K562 (cell line): ENCODE measurements around the gene IL24. TPM values are rescaled to one million over a fixed set of nuclear protein-coding genes. Genes with fewer than 3 reads are reported as not detected.

ENCODE experiments used
- CHD1 ChIP-seq: fragments of 200-600 bp; sonication (generic); IDR thresholded peaks from one replicate; pipeline ENCODE4 v1.6.1; 2012; ENCODE audit warnings: mild to moderate bottlenecking, moderate library complexity, low read length, inconsistent platforms
- DIDO1 ChIP-seq: fragments of 450-650 bp; IDR thresholded peaks from 2 replicates; pipeline ENCODE4 v1.6.1; 2016; ENCODE audit warnings: low read depth, missing biosample characterization, missing genetic modification characterization
- DNMT1 ChIP-seq: fragments of 450-650 bp; IDR thresholded peaks from 2 replicates; pipeline ENCODE4 v1.6.1; 2016; ENCODE audit warnings: antibody characterized with exemption, mild to moderate bottlenecking
- FOXJ3 ChIP-seq: sonication (generic); formaldehyde crosslinking; IDR thresholded peaks from 2 replicates; pipeline ENCODE4 v1.4.0; 2020; ENCODE audit warnings: mild to moderate bottlenecking, missing genetic modification reagents
- GATAD2A ChIP-seq: fragments of 450-650 bp; IDR thresholded peaks from 2 replicates; pipeline ENCODE4 v1.6.1; 2017
- HNRNPUL1 ChIP-seq: fragments of 200-400 bp; formaldehyde crosslinking; IDR thresholded peaks from 2 replicates; pipeline ENCODE4 v1.6.1; 2017; ENCODE audit warnings: low read length
- ILF3 ChIP-seq: fragments of 450-650 bp; IDR thresholded peaks from 2 replicates; pipeline ENCODE4 v1.6.1; 2018; ENCODE audit warnings: antibody characterized with exemption, mild to moderate bottlenecking, moderate library complexity, borderline replicate concordance
- MAX ChIP-seq: sonication (generic); formaldehyde crosslinking; IDR thresholded peaks from 2 replicates; pipeline ENCODE4 v1.9.0; 2022; ENCODE audit warnings: mild to moderate bottlenecking, missing genetic modification reagents
- MECOM ChIP-seq: fragments of 250-450 bp; sonication (Bioruptor Pico); IDR thresholded peaks from 2 replicates; pipeline ENCODE4 v1.8.0; 2022; ENCODE audit warnings: inconsistent platforms
- PHB2 ChIP-seq: fragments of 450-650 bp; IDR thresholded peaks from 2 replicates; pipeline ENCODE4 v1.6.1; 2017; ENCODE audit warnings: low read depth
- PRPF4 ChIP-seq: fragments of 200-400 bp; formaldehyde crosslinking; IDR thresholded peaks from one replicate; pipeline ENCODE4 v1.6.1; 2017; ENCODE audit warnings: low read length, low read depth, mild to moderate bottlenecking; ENCODE audit not compliant: insufficient read depth, poor library complexity, severe bottlenecking
- RBBP5 ChIP-seq: fragments of 200-600 bp; sonication (generic); IDR thresholded peaks from 2 replicates; pipeline ENCODE4 v1.6.1; 2012; ENCODE audit warnings: borderline replicate concordance, mild to moderate bottlenecking, low read length, control low read depth, inconsistent platforms; ENCODE audit not compliant: insufficient read depth, poor library complexity, severe bottlenecking
- RBM25 ChIP-seq: fragments of 200-400 bp; formaldehyde crosslinking; IDR thresholded peaks from 2 replicates; pipeline ENCODE4 v1.6.1; 2018; ENCODE audit warnings: low read length, low read depth, moderate library complexity; ENCODE audit not compliant: severe bottlenecking
- SLC30A9 ChIP-seq: fragments of 250-450 bp; sonication (Bioruptor Pico); IDR thresholded peaks from 2 replicates; pipeline ENCODE4 v1.8.0; 2022; ENCODE audit warnings: mild to moderate bottlenecking, moderate library complexity
- ZBTB8A ChIP-seq: fragments of 450-650 bp; IDR thresholded peaks from 2 replicates; pipeline ENCODE4 v1.6.1; 2018; ENCODE audit warnings: mild to moderate bottlenecking, moderate library complexity; ENCODE audit not compliant: partially characterized antibody
- ZNF668 ChIP-seq: fragments of 250-450 bp; sonication (Bioruptor Pico); IDR thresholded peaks from 2 replicates; pipeline ENCODE4 v1.8.0; 2022; ENCODE audit warnings: mild to moderate bottlenecking, inconsistent platforms
- polyA plus RNA-seq, 8 experiments: library from polyadenylated mRNA; depleted of rRNA in 4 of 8; stranded (reverse) in 5 of 8; unstranded in 3 of 8; fragments of >200 nt; fragmentation: Nextera tagmentation in 2 of 8; fragmentation: Illumina TruSeq in 1 of 8; extraction: Ambion mirVana in 2 of 8; extraction: Trizol in 1 of 8; gene quantifications; 2 replicates each; pipeline versions ENCODE4 v1.2.1 to v1.2.3, GENCODE V29; 2011 to 2014; ENCODE audit warnings: inconsistent platforms in 1 of 8, missing spikeins in 1 of 8
- total RNA-seq, 7 experiments: library from RNA; depleted of rRNA in 6 of 7; stranded (reverse); fragments of >200 nt in 6 of 7; fragmentation: Illumina TruSeq in 2 of 7; extraction: Trizol in 2 of 7; gene quantifications; 2 replicates each; pipeline versions ENCODE4 v1.2.1 to v1.2.3, GENCODE V29; 2011 to 2021; ENCODE audit warnings: low replicate concordance in 1 of 7
- TF ChIP-seq, protein P1 (sequence below), 2 experiments: fragments of 450-650 bp; IDR thresholded peaks; 2 replicates each; pipeline ENCODE4 v1.6.1; 2018; ENCODE audit warnings: mild to moderate bottlenecking in 2 of 2, low read depth in 1 of 2; ENCODE audit not compliant: partially characterized antibody in 2 of 2

IL24 gene
- total and polyA plus RNA-seq, 9 of the 15 experiments (the other 6 are each of a cell fraction or from before 2014, with no cell fraction given): 0.04 to 0.19 TPM; not detected in 7

GRCh38 chr1:206856674-206857464, 40.4 kb upstream of the IL24 start (continued):
- no peak for TF ChIP-seq ZBTB8A
- TF ChIP-seq MECOM (CRISPR knock-in tag): no peak
- no peak for TF ChIP-seq PRPF4
- TF ChIP-seq ILF3: no peak
- no peak for TF ChIP-seq GATAD2A
- TF ChIP-seq ZNF668 (CRISPR knock-in tag): no peak
- TF ChIP-seq FOXJ3 (CRISPR knock-in tag): no peak
- no peak for TF ChIP-seq CHD1
- peak; percentile 25 for TF ChIP-seq RBM25
- TF ChIP-seq, protein P1, sequence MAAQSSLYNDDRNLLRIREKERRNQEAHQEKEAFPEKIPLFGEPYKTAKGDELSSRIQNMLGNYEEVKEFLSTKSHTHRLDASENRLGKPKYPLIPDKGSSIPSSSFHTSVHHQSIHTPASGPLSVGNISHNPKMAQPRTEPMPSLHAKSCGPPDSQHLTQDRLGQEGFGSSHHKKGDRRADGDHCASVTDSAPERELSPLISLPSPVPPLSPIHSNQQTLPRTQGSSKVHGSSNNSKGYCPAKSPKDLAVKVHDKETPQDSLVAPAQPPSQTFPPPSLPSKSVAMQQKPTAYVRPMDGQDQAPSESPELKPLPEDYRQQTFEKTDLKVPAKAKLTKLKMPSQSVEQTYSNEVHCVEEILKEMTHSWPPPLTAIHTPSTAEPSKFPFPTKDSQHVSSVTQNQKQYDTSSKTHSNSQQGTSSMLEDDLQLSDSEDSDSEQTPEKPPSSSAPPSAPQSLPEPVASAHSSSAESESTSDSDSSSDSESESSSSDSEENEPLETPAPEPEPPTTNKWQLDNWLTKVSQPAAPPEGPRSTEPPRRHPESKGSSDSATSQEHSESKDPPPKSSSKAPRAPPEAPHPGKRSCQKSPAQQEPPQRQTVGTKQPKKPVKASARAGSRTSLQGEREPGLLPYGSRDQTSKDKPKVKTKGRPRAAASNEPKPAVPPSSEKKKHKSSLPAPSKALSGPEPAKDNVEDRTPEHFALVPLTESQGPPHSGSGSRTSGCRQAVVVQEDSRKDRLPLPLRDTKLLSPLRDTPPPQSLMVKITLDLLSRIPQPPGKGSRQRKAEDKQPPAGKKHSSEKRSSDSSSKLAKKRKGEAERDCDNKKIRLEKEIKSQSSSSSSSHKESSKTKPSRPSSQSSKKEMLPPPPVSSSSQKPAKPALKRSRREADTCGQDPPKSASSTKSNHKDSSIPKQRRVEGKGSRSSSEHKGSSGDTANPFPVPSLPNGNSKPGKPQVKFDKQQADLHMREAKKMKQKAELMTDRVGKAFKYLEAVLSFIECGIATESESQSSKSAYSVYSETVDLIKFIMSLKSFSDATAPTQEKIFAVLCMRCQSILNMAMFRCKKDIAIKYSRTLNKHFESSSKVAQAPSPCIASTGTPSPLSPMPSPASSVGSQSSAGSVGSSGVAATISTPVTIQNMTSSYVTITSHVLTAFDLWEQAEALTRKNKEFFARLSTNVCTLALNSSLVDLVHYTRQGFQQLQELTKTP (IDR thresholded peaks at IDR 0.05; ENCODE audit: low read depth in 1 of 2, partially characterized antibody in 2 of 2): no peak
- TF ChIP-seq DIDO1 (tag): no peak
- no peak for TF ChIP-seq PHB2
- no peak for TF ChIP-seq RBBP5
- TF ChIP-seq SLC30A9 (CRISPR knock-in tag): no peak
- no peak for TF ChIP-seq DNMT1
- TF ChIP-seq HNRNPUL1: no peak
- TF ChIP-seq MAX (CRISPR knock-in tag): no peak
